ENCODE data around the gene MGRN1. TPM values are rescaled to one million over a fixed set of nuclear protein-coding genes. Genes with fewer than 3 reads are reported as not detected.

MGRN1 gene
- polyA plus RNA-seq, 3 donors, result 3.7 to 48.2 (median 4.7) TPM

DNA sequence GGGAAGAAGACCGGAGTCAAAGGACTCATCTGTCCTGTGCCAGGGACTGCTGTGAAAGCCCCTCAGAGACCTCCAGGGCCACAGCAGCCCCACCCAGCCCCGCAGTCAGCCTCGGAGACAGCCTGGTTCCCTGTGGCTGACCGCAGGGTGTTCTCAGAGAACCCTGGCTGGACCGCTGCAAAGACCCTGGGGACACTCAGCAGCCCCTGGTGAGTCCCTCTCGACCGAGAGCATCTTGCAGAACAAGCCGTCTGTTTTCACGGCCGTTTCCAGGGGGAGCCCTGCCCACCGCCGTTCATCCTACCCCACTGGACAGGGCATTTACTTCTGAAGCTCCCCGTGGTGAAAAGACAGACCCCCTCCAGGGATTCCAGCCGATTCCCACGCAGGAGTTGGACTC, 20.2 kb upstream of the MGRN1 start:
- Mint-ChIP-seq H3K4me3 (no peak overlapping the region), H3K27me3 (ENCODE audit: low read depth in 3 of 3) (peaks cover 0 to 4% (median 1%) of the 10 kb centered on the region in 3 donors), H3K36me3 (peaks cover 9 to 25% of the 10 kb centered on the region in 2 donors), H3K4me1 (peaks cover 5% of the 10 kb centered on the region), H3K27ac (no peak overlapping the region), H3K9me3 (no peaks in the 10 kb centered on the region)
- no peaks in the 10 kb centered on the region for H3K27me3 ChIP-seq (ENCODE audit: control insufficient read depth in 2 of 2, insufficient read depth in 2 of 2, low read length in 2 of 2)
- no peak overlapping the region for H3K4me3 ChIP-seq (replicated peaks in 1 of 3; ENCODE audit: low read depth in 2 of 3, low read length in 3 of 3)
- no peak overlapping the region for H2AFZ ChIP-seq (ENCODE audit: insufficient read depth, low read depth, low read length, poor library complexity, severe bottlenecking)
- H3K9me3 ChIP-seq (replicated peaks in 1 of 2; ENCODE audit: control insufficient read depth in 1 of 2, insufficient read depth in 1 of 2, low read length in 2 of 2), result no peaks in the 10 kb centered on the region
- H4K20me1 ChIP-seq (ENCODE audit: insufficient read depth, low read length), result peaks cover 18% of the 10 kb centered on the region
- H3K4me1 ChIP-seq (ENCODE audit: control insufficient read depth in 1 of 2, insufficient read depth in 2 of 2, low read length in 2 of 2), result no peaks in the 10 kb centered on the region
- no peak for DNase-seq
- 86% methylated on average over 15 of the region's 15 CpGs for WGBS (ENCODE audit: insufficient coverage)
- no peak overlapping the region for H3K9ac ChIP-seq (ENCODE audit: insufficient read depth, low read length, poor library complexity, severe bottlenecking)
- intact Hi-C loops (cut with micrococcal nuclease), result no loop called here
- TF ChIP-seq, protein P1, sequence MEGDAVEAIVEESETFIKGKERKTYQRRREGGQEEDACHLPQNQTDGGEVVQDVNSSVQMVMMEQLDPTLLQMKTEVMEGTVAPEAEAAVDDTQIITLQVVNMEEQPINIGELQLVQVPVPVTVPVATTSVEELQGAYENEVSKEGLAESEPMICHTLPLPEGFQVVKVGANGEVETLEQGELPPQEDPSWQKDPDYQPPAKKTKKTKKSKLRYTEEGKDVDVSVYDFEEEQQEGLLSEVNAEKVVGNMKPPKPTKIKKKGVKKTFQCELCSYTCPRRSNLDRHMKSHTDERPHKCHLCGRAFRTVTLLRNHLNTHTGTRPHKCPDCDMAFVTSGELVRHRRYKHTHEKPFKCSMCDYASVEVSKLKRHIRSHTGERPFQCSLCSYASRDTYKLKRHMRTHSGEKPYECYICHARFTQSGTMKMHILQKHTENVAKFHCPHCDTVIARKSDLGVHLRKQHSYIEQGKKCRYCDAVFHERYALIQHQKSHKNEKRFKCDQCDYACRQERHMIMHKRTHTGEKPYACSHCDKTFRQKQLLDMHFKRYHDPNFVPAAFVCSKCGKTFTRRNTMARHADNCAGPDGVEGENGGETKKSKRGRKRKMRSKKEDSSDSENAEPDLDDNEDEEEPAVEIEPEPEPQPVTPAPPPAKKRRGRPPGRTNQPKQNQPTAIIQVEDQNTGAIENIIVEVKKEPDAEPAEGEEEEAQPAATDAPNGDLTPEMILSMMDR (IDR thresholded peaks at IDR 0.05), result no peak
- no peak overlapping the region for H3K4me2 ChIP-seq (replicated peaks; ENCODE audit: extremely low read depth, low read length, poor library complexity, severe bottlenecking)
- peaks cover 2% of the 10 kb centered on the region for H3K79me2 ChIP-seq (ENCODE audit: insufficient read depth, low read length)
- H3K27ac ChIP-seq (ENCODE audit: low read depth in 1 of 2, low read length in 2 of 2), result no peak overlapping the region
- H3K36me3 ChIP-seq (replicated peaks in 1 of 2; ENCODE audit: control insufficient read depth in 1 of 2, insufficient read depth in 2 of 2, low read length in 2 of 2), result peaks cover 22% of the 10 kb centered on the region in 2 donors

DNA sequence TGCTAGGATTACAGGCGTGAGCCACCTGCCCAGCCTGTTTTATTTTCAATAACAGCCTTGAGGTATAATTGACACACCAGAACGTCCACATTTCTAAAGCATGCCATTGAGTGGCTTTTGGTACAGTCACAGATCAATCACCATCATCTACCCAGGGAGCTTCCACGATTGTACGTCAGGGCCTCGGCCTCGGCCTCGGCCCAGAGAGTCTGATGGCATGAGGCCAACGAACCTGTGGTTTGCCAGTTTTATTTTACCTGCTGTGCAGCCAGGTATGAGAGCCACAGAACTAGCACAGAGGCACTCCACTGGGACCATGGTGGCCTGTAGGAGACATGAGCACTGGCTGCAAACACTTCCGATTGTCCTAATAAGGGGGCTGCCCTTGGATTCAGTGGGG, 18.3 kb upstream of the MGRN1 start:
- Histone ChIP-seq H3K4me1 (ENCODE audit: control insufficient read depth in 1 of 2, insufficient read depth in 2 of 2, low read length in 2 of 2) (peaks cover under 1 to 3% of the 10 kb centered on the region in 2 donors), H3K9ac (ENCODE audit: insufficient read depth, low read length, poor library complexity, severe bottlenecking) (no peak overlapping the region), H3K79me2 (ENCODE audit: insufficient read depth, low read length) (peaks cover 21% of the 10 kb centered on the region), H2AFZ (ENCODE audit: insufficient read depth, low read depth, low read length, poor library complexity, severe bottlenecking) (no peak overlapping the region), H3K4me3 (replicated peaks in 1 of 3; ENCODE audit: low read depth in 2 of 3, low read length in 3 of 3) (no peak overlapping the region), H4K20me1 (ENCODE audit: insufficient read depth, low read length) (peaks cover 38% of the 10 kb centered on the region), H3K27ac (ENCODE audit: low read depth in 1 of 2, low read length in 2 of 2) (no peak overlapping the region), H3K4me2 (replicated peaks; ENCODE audit: extremely low read depth, low read length, poor library complexity, severe bottlenecking) (no peak overlapping the region), H3K36me3 (replicated peaks in 1 of 2; ENCODE audit: control insufficient read depth in 1 of 2, insufficient read depth in 2 of 2, low read length in 2 of 2) (peaks cover 23 to 27% of the 10 kb centered on the region in 2 donors), H3K9me3 (replicated peaks in 1 of 2; ENCODE audit: control insufficient read depth in 1 of 2, insufficient read depth in 1 of 2, low read length in 2 of 2) (no peaks in the 10 kb centered on the region), H3K27me3 (ENCODE audit: control insufficient read depth in 2 of 2, insufficient read depth in 2 of 2, low read length in 2 of 2) (no peaks in the 10 kb centered on the region)
- TF ChIP-seq, protein P1 (IDR thresholded peaks at IDR 0.05), result no peak
- WGBS (ENCODE audit: insufficient coverage), result 99% methylated on average over 8 of the region's 9 CpGs
- Mint-ChIP-seq H3K27ac (no peak overlapping the region), H3K4me3 (no peak overlapping the region), H3K27me3 (ENCODE audit: low read depth in 3 of 3) (peaks cover 0 to 1% (median 0%) of the 10 kb centered on the region in 3 donors), H3K9me3 (no peaks in the 10 kb centered on the region), H3K36me3 (peaks cover 9 to 29% of the 10 kb centered on the region in 2 donors), H3K4me1 (peaks cover 7% of the 10 kb centered on the region)
- intact Hi-C loops (cut with micrococcal nuclease), result no loop called here
- DNase-seq, result no peak

Measured in CD14-positive monocyte (primary cell).